ENCODE measurements around the gene SLC49A4.
"Not testable (repeated sequence)": the region's sequence is repeated elsewhere in the genome, so short reads cannot be mapped to it uniquely, and the experiment has no call there.

The SLC49A4 gene

GRCh38 chr3:122794779-122795673 lies at the start of gene SLC49A4:
TSS of gene SLC49A4 (plus strand) at chr3:122795069. CDS start at chr3:122795193, 124 bp downstream.
- in situ Hi-C loops (cut with HindIII; ENCODE audit: low sequenced_read_pairs) = no loop called here

GRCh38 chr3:122745369-122746021 lies 49.4 kb upstream of the SLC49A4 start:
- in situ Hi-C loops (cut with HindIII; ENCODE audit: low sequenced_read_pairs) = no loop called here

GRCh38 chr3:122747295-122747694 lies 47.6 kb upstream of the SLC49A4 start:
- in situ Hi-C loops (cut with HindIII; ENCODE audit: low sequenced_read_pairs) = not testable (repeated sequence)

- in situ Hi-C loops (cut with HindIII; ENCODE audit: low sequenced_read_pairs) = no loop called here
Observed at GRCh38 chr3:122748347-122748746, 46.5 kb upstream of the SLC49A4 start.

GRCh38 chr3:122754929-122755328 lies 39.9 kb upstream of the SLC49A4 start:
- in situ Hi-C loops (cut with HindIII; ENCODE audit: low sequenced_read_pairs) = no loop called here

- in situ Hi-C loops (cut with HindIII; ENCODE audit: low sequenced_read_pairs) = no loop called here
Observed at GRCh38 chr3:122755491-122755890, 39.4 kb upstream of the SLC49A4 start.

- in situ Hi-C loops (cut with HindIII; ENCODE audit: low sequenced_read_pairs) = no loop called here
Observed at GRCh38 chr3:122758877-122759560, 35.9 kb upstream of the SLC49A4 start.

- in situ Hi-C loops (cut with HindIII; ENCODE audit: low sequenced_read_pairs) = no loop called here
Observed at GRCh38 chr3:122760453-122761271, 34.2 kb upstream of the SLC49A4 start.

GRCh38 chr3:122766430-122766829 lies 28.4 kb upstream of the SLC49A4 start:
- in situ Hi-C loops (cut with HindIII; ENCODE audit: low sequenced_read_pairs) = no loop called here

GRCh38 chr3:122767540-122768372 lies 27.1 kb upstream of the SLC49A4 start:
- in situ Hi-C loops (cut with HindIII; ENCODE audit: low sequenced_read_pairs) = no loop called here

- in situ Hi-C loops (cut with HindIII; ENCODE audit: low sequenced_read_pairs) = no loop called here
Observed at GRCh38 chr3:122770521-122771202, 24.2 kb upstream of the SLC49A4 start.

GRCh38 chr3:122772827-122773226 lies 22.0 kb upstream of the SLC49A4 start:
- in situ Hi-C loops (cut with HindIII; ENCODE audit: low sequenced_read_pairs) = no loop called here

GRCh38 chr3:122773944-122774509 lies 20.8 kb upstream of the SLC49A4 start:
- in situ Hi-C loops (cut with HindIII; ENCODE audit: low sequenced_read_pairs) = no loop called here

GRCh38 chr3:122774564-122774963 lies 20.3 kb upstream of the SLC49A4 start:
- in situ Hi-C loops (cut with HindIII; ENCODE audit: low sequenced_read_pairs) = no loop called here

- in situ Hi-C loops (cut with HindIII; ENCODE audit: low sequenced_read_pairs) = no loop called here
Observed at GRCh38 chr3:122776675-122777468, 18.0 kb upstream of the SLC49A4 start.

GRCh38 chr3:122777563-122777962 lies 17.3 kb upstream of the SLC49A4 start:
- in situ Hi-C loops (cut with HindIII; ENCODE audit: low sequenced_read_pairs) = no loop called here

GRCh38 chr3:122782804-122783203 lies 12.1 kb upstream of the SLC49A4 start:
- in situ Hi-C loops (cut with HindIII; ENCODE audit: low sequenced_read_pairs) = no loop called here

GRCh38 chr3:122784436-122784835 lies 10.4 kb upstream of the SLC49A4 start:
- in situ Hi-C loops (cut with HindIII; ENCODE audit: low sequenced_read_pairs) = no loop called here

All from DLD1 (cell line).